ENCODE results near the gene RBMS1. TPM values are rescaled to one million over a fixed set of nuclear protein-coding genes. Genes with fewer than 3 reads are reported as not detected.

RBMS1 gene
- polyA plus RNA-seq, 2 of the 4 experiments (the other 2 are of a cell fraction), result 51.9 to 108 TPM

- Histone ChIP-seq H3K4me3 (no peak overlapping the region), H3K4me2 (peak overlapping the region; percentile 35), H3K27ac (no peak overlapping the region), H3K4me1 (peaks cover 9% of the 10 kb centered on the region; the same call in 2 of the 3 replicates), H3K9me3 (no peaks in the 10 kb centered on the region)
- no peak for FAIRE-seq
- 73% methylated on average over 5 of the region's 5 CpGs for WGBS (ENCODE audit: missing lambda C conversion rate)
- TF ChIP-seq MAZ (IDR thresholded peaks at IDR 0.05; ENCODE audit: borderline replicate concordance, low read depth, low read length) (no peak), RAD21 (conservative IDR thresholded peaks at IDR 0.05 in 1 of 2, IDR thresholded peaks at IDR 0.05 in 1 of 2) (no peak), FOXS1 (CRISPR knock-in tag; IDR thresholded peaks at IDR 0.05) (no peak), MYC (IDR thresholded peaks at IDR 0.05; ENCODE audit: borderline replicate concordance, low read length) (no peak), JUNB (IDR thresholded peaks at IDR 0.05) (no peak), RARB (CRISPR knock-in tag; IDR thresholded peaks at IDR 0.05) (no peak), HOXB13 (CRISPR knock-in tag; IDR thresholded peaks at IDR 0.05; ENCODE audit: low read depth) (no peak), REST (IDR thresholded peaks at IDR 0.05) (no peak), POLR2A (IDR thresholded peaks at IDR 0.05; ENCODE audit: low read length) (no peak), KDM5A (IDR thresholded peaks at IDR 0.05) (no peak), RFX5 (IDR thresholded peaks at IDR 0.05) (no peak), PHF8 (IDR thresholded peaks at IDR 0.05; ENCODE audit: borderline replicate concordance, low read depth) (no peak), CTCF (IDR thresholded peaks at IDR 0.05) (no peak), MAX (IDR thresholded peaks at IDR 0.05) (no peak)
- DNase-seq (ENCODE audit: low read depth in 1 of 2, low spot score in 1 of 2), result peak in 1 of 2 experiments; percentile 12
- POLR2A ChIA-PET, result no interaction called here
- CTCF ChIA-PET, result no interaction called here
- no peak; a peak in 1 of 6 replicates for ATAC-seq
Measured at GRCh38 chr2:160538559-160539355, 45.1 kb upstream of the RBMS1 start.

- POLR2A ChIA-PET, result no interaction called here
- TF ChIP-seq FOSL2 (IDR thresholded peaks at IDR 0.05) (no peak), FOSL2 (CRISPR knock-in tag; IDR thresholded peaks at IDR 0.05) (no peak), CBX2 (IDR thresholded peaks at IDR 0.05; ENCODE audit: borderline replicate concordance, low read depth) (no peak), MAX (IDR thresholded peaks at IDR 0.05) (no peak), GATA3 (IDR thresholded peaks at IDR 0.05; ENCODE audit: borderline replicate concordance) (no peak), ATOH8 (CRISPR knock-in tag; IDR thresholded peaks at IDR 0.05; ENCODE audit: low read depth) (no peak), SREBF2 (IDR thresholded peaks at IDR 0.05) (no peak)
- Histone ChIP-seq H3K9me3 (no peaks in the 10 kb centered on the region), H3K4me3 (no peak overlapping the region), H3K4me2 (no peak overlapping the region), H3K4me1 (peaks cover 9% of the 10 kb centered on the region; the same call in 2 of the 3 replicates), H3K27ac (no peak overlapping the region)
- DNase-seq (ENCODE audit: low read depth in 1 of 2, low spot score in 1 of 2) (no peak), FAIRE-seq (no peak), ATAC-seq (no peak; a peak in 1 of 6 replicates)
- CTCF ChIA-PET, result no interaction called here
- WGBS (ENCODE audit: missing lambda C conversion rate), result 91% methylated on average over 4 of the region's 4 CpGs
Measured at GRCh38 chr2:160538115-160538514, 44.5 kb upstream of the RBMS1 start.
